ENCODE measurements around the gene COL21A1.
"Not testable (repeated sequence)": the region's sequence is repeated elsewhere in the genome, so short reads cannot be mapped to it uniquely, and the experiment has no call there.

Gene COL21A1

GRCh38 chr6:56047931-56048540 lies 199.3 kb downstream of the COL21A1 start:
- no peak for DNase-seq (ENCODE audit: low read depth)

DNA sequence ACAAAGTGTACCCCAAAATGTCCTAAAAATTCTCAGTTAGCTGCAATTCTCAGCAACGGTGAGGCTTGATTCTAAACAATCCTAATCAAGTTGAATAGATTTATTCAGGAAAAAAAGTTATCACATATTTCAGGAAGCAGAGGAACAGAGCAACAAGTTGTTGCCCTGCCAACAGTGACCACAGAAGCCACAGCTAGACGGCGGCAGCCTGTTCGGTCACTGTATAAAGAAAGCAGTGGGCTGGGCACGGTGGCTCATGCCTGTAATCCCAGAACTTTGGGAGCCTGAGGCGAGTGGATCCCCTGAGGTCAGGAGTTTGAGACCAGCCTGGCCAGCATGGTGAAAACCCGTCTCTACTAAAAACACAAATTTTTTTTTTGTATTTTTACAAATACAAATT lies 200.8 kb downstream of the COL21A1 start:
- no peak for DNase-seq (ENCODE audit: low read depth)

DNA sequence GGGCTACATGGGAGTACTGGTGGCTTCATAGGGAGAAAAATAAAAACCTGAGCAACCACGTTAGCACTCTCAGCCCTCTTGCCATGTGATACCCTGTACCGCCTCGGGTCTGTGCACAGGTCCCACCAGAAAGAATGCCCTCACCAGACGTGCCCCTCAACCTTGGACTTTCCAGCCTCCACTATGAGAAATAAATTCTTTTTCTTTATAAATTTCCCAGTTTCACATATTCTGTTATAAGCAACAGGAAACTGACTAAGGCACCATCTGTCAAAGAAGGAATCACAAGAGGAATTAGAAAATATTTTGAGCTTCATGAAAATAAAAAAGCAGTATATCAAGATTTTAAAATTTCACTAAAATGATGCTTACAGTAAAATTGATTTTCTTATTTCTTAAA lies 203.6 kb downstream of the COL21A1 start:
- DNase-seq (ENCODE audit: low read depth), result no peak

DNA sequence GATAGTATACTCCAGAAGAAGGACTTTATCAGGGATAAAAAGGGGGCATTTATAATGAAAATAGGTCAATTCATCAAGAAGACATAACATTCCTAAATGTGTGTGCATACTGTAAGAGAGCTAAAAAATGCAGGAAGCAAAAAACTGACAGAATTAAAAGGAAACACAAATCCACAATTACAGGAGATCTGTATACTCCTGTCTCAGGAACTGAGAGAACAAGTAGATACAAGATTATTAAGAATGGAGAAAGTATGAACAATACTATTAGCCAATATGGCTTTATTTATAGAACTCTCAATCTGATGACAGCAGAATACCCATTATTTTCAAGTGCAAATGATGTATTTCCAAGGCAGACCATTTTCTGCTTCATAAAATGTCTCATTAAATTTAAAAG lies 204.3 kb downstream of the COL21A1 start:
- DNase-seq (ENCODE audit: low read depth), result no peak

GRCh38 chr6:56041591-56041990 lies 205.8 kb downstream of the COL21A1 start:
- no peak for DNase-seq (ENCODE audit: low read depth)

GRCh38 chr6:56040889-56041301 lies 206.5 kb downstream of the COL21A1 start:
- no peak for DNase-seq (ENCODE audit: low read depth)

DNA sequence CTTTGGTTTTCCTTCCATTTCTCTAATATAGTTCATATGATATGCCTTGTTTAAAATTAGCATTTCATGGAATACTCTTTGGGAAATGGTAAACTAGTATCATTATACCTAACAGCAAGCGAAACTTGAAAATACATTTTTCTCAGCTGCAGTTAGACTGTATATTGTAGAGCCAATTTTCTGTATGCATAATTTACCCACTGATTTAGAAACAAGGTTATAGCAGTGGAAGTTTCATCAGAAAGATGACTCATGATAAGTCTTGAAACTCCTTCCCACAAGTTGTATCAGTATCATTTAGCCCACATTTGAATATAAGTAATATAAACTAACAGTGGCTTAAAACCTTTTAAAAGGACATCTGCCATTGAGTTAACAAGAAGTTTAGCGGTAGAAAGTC lies 207.2 kb downstream of the COL21A1 start:
- no peak for DNase-seq (ENCODE audit: low read depth)

- no peak for DNase-seq (ENCODE audit: low read depth)
Observed at GRCh38 chr6:56038764-56039163, 208.6 kb downstream of the COL21A1 start.

GRCh38 chr6:56037601-56038000 lies 209.8 kb downstream of the COL21A1 start:
- DNase-seq (ENCODE audit: low read depth), result no peak

GRCh38 chr6:56036916-56037600 lies 210.3 kb downstream of the COL21A1 start:
- DNase-seq (ENCODE audit: low read depth), result no peak

GRCh38 chr6:56033401-56033800 lies 214.0 kb downstream of the COL21A1 start:
- DNase-seq (ENCODE audit: low read depth), result no peak

DNA sequence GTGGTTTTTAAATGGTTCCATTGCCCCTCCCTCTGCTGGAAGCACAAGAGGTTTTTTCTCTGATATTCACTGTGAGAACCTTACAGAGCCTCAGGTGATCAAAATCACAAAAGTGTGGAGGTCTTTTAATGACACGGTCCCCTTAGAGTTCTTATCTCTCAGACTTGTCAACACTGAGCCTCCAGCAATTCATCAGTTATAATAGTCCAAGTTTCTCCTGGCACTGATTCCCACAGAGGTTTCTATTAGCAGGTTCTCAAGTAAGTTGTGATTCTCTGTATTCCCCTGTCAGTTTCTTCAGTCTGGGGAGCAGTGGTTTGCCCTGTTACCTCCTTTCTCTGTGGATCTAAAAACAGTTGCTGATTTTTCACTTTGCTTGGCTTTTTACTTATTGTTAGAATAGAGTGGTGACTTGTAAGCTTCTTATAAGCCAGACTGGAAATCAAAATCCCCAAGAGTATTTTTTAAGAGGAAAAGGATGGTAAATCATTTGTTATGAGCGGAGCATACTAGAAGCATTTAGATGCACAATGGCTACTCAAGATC lies 214.6 kb downstream of the COL21A1 start:
- no peak for DNase-seq (ENCODE audit: low read depth)

DNA sequence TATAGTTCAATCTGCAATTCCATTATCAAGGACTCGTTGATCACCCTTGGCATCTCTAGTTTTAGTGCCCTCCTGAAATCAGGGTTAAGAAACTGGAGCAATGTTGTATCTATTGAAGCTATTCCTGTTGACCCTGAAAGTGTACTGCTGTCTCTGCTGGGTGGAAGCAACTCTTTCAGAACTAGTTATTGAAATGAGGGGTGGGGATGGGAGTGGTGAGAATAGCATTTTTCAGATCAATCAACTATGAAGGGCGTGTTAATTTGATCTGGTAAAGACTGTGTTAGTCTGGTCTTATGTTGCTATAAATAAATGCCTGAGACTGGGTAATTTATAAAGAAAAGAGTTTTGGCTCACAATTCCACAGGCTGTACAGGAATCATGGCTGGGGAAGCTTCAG lies 219.5 kb downstream of the COL21A1 start:
- DNase-seq (ENCODE audit: low read depth), result no peak

GRCh38 chr6:56026455-56027180 lies 220.8 kb downstream of the COL21A1 start:
- DNase-seq (ENCODE audit: low read depth), result no peak

- no peak for DNase-seq (ENCODE audit: low read depth)
Observed at GRCh38 chr6:56025795-56026194, 221.6 kb downstream of the COL21A1 start.

GRCh38 chr6:56024931-56025330 lies 222.4 kb downstream of the COL21A1 start:
- no peak for DNase-seq (ENCODE audit: low read depth)

GRCh38 chr6:56023829-56024228 lies 223.6 kb downstream of the COL21A1 start:
- DNase-seq (ENCODE audit: low read depth), result no peak

- DNase-seq (ENCODE audit: low read depth), result no peak
Observed at GRCh38 chr6:56022678-56023077, 224.7 kb downstream of the COL21A1 start.

GRCh38 chr6:56021943-56022342 lies 225.4 kb downstream of the COL21A1 start:
- no peak for DNase-seq (ENCODE audit: low read depth)

DNA sequence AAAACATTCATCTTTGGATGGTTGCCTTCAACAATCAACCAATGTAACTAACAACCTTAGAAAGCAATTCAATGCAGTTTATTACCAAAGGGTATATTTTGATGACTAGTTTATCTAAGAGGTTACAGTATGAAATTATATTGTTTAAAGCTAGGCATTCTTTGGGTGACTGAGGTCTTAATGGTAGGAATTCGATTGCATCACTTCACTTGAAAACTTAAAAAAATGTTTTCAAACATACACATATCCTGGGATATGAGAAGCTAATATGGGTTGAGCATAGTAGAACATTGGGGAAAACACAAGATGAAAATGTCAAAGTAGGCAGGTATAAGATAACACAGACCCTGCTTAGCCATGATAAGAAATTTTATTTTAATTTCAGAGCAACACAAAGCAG lies 227.4 kb downstream of the COL21A1 start:
- DNase-seq (ENCODE audit: low read depth), result no peak

DNA sequence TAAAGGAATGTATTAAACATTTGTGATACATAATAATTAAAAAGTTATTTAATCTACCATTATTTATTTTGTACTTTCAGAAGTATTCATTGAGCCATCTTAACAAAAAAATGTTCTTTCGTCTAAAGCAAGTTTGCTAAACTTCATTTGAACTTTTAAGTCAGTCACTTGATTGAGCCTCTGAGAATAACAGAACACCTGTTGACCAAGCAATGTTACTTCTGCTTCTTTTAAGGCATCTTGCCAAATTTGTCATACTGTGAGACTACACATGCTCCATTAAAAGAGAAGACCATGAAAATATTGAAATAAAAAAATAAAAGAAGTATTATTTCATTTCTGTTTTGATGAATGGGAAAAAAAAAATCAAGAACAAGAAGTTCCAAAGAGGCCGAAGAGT lies 230.2 kb downstream of the COL21A1 start:
- DNase-seq (ENCODE audit: low read depth), result no peak

- DNase-seq (ENCODE audit: low read depth), result not testable (repeated sequence)
Observed at GRCh38 chr6:56014039-56014438, 233.3 kb downstream of the COL21A1 start.

DNA sequence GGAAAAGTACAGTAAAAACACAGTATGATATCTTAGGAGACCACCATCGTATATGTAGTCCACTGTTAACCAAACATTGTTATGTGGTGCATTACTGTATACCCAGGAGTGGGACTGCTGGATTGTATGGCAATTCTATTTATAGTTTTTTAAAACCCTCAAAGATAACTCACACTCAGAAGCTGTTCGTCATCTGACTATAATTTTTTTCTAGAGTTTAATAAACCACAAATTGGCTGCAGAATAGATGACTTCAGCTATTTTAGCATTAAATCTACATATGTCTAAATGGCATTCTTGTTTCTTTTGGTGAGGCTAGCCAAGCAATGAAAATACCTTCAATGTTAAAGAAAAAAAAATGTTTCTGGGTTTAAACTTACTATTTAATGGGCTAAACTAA lies 237.7 kb downstream of the COL21A1 start:
- no peak for DNase-seq (ENCODE audit: low read depth)

Measured in activated T-cell treated with anti-CD3 and anti-CD28 coated beads for 24 hours (primary cell).